Endothelial cell of umbilical vein (primary cell): ENCODE data around the gene OR9Q2. TPM values are rescaled to one million over a fixed set of nuclear protein-coding genes. Genes with fewer than 3 reads are reported as not detected.

ENCODE experiments used
- BruUV-seq: library from RNA; stranded (reverse); fragments of 400-500 nt; replicated peaks from 2 replicates; lab custom pipeline; 2021; lab: Mats Ljungman, UMichigan
- CTCF ChIA-PET: fragments of 300-600, 350-600 bp; sonication (Branson Sonifier 250); formaldehyde crosslinking; loops from one replicate; lab custom pipeline; 2021; ENCODE audit warnings: antibody characterized with exemption, inconsistent platforms; lab: Charles Lee
- POLR2A ChIA-PET: fragments of 300-600, 350-600 bp; sonication (Branson Sonifier 250); formaldehyde crosslinking; loops from one replicate; lab custom pipeline; 2021; ENCODE audit warnings: antibody characterized with exemption, inconsistent platforms; lab: Charles Lee
- DNase-seq: peaks from one replicate; pipeline ENCODE4 v3.0.0-alpha.2; 2011; ENCODE audit warnings: low read depth, low spot score
- FAIRE-seq: peaks from 2 replicates; lab custom pipeline; 2011; peaks lifted over from hg19 to GRCh38; lab: Jason Lieb, UNC
- H2AFZ ChIP-seq: 2 replicates; pipeline ENCODE4 v1.6.0; 2012; ENCODE audit warnings: low read depth, low read length, control low read depth, inconsistent platforms
- H3K27ac ChIP-seq: 2 replicates; pipeline ENCODE4 v1.5.1; 2011; ENCODE audit warnings: low read depth, mild to moderate bottlenecking, control low read depth, low read length, moderate library complexity; ENCODE audit not compliant: insufficient read depth
- H3K27me3 ChIP-seq, 2 experiments: 2 replicates each; pipeline versions ENCODE4 v1.6.0 to v1.6.1; 2011; ENCODE audit warnings: low read length in 2 of 2, mixed read lengths in 1 of 2; ENCODE audit not compliant: control insufficient read depth in 2 of 2, insufficient read depth in 2 of 2
- H3K36me3 ChIP-seq, 2 experiments: 2 replicates in 1 of 2; 3 replicates in 1 of 2; pipeline ENCODE4 v1.5.1; 2011; ENCODE audit warnings: low read length in 2 of 2, mild to moderate bottlenecking in 1 of 2, moderate library complexity in 1 of 2; ENCODE audit not compliant: control insufficient read depth in 2 of 2, insufficient read depth in 2 of 2; ENCODE audit errors: extremely low read depth in 1 of 2
- H3K4me1 ChIP-seq: 3 replicates; pipeline ENCODE4 v1.5.1; 2011; ENCODE audit warnings: mild to moderate bottlenecking, low read length; ENCODE audit not compliant: control insufficient read depth, insufficient read depth; ENCODE audit errors: extremely low read depth
- H3K4me2 ChIP-seq: 2 replicates; pipeline ENCODE4 v1.6.1; 2011; ENCODE audit warnings: low read length, control low read depth, mixed read lengths; ENCODE audit not compliant: insufficient read depth
- H3K4me3 ChIP-seq, 3 experiments: fragments of 200-600 bp in 1 of 3; sonication (generic), shearing (Covaris generic) in 1 of 3; replicated peaks in 1 of 3; 2 replicates each; pipeline ENCODE4 v1.5.1; 2011 to 2016; ENCODE audit warnings: control low read depth in 3 of 3, low read length in 3 of 3, mild to moderate bottlenecking in 2 of 3, inconsistent platforms in 1 of 3, low read depth in 1 of 3, moderate library complexity in 1 of 3; ENCODE audit not compliant: insufficient read depth in 1 of 3
- H3K79me2 ChIP-seq: 2 replicates; pipeline ENCODE4 v1.6.0; 2012; ENCODE audit warnings: low read length, inconsistent platforms; ENCODE audit not compliant: control insufficient read depth, insufficient read depth
- H3K9ac ChIP-seq: replicated peaks from 2 replicates; pipeline ENCODE3; 2011; ENCODE audit warnings: low read length, control low read depth; ENCODE audit not compliant: insufficient read depth; ENCODE audit errors: extremely low read depth
- H3K9me1 ChIP-seq: replicated peaks from 3 replicates; pipeline ENCODE4 v1.6.0; 2011; ENCODE audit warnings: mild to moderate bottlenecking, low read length; ENCODE audit not compliant: control insufficient read depth, insufficient read depth; ENCODE audit errors: extremely low read depth
- H3K9me3 ChIP-seq: replicated peaks from 2 replicates; pipeline ENCODE4 v1.5.1; 2012; ENCODE audit warnings: low read length, inconsistent platforms; ENCODE audit not compliant: control insufficient read depth, insufficient read depth
- H4K20me1 ChIP-seq: replicated peaks from 2 replicates; pipeline ENCODE3; 2011; ENCODE audit warnings: mild to moderate bottlenecking, low read length; ENCODE audit not compliant: control insufficient read depth, insufficient read depth; ENCODE audit errors: extremely low read depth
- EZH2 ChIP-seq: IDR thresholded peaks from 2 replicates; pipeline ENCODE4 v1.6.1; 2012; ENCODE audit warnings: borderline replicate concordance, low read depth, mild to moderate bottlenecking, moderate library complexity, low read length, inconsistent platforms; ENCODE audit not compliant: severe bottlenecking
- FOS ChIP-seq: IDR thresholded peaks from 2 replicates; pipeline ENCODE4 v1.6.1; 2011; ENCODE audit warnings: mild to moderate bottlenecking, low read length, moderate library complexity, borderline replicate concordance; ENCODE audit not compliant: insufficient read depth
- GATA2 ChIP-seq: IDR thresholded peaks from 2 replicates; pipeline ENCODE4 v1.7.0; 2011; ENCODE audit warnings: low read depth, mild to moderate bottlenecking, moderate library complexity, mixed read lengths, low read length; ENCODE audit not compliant: insufficient read length, insufficient read depth
- JUN ChIP-seq: IDR thresholded peaks from 2 replicates; pipeline ENCODE4 v1.6.1; 2011; ENCODE audit warnings: borderline replicate concordance, low read depth; ENCODE audit not compliant: insufficient read length, insufficient read depth
- MYC ChIP-seq: IDR thresholded peaks from one replicate; pipeline ENCODE4 v1.6.1; 2011; ENCODE audit warnings: mild to moderate bottlenecking, low read depth, low read length
- POLR2A ChIP-seq: IDR thresholded peaks from 2 replicates; pipeline ENCODE4 v1.6.1; 2012; ENCODE audit warnings: low read depth, mild to moderate bottlenecking, control low read depth, low read length
- POLR2AphosphoS5 ChIP-seq: IDR thresholded peaks from 2 replicates; pipeline ENCODE4 v1.6.1; 2012; ENCODE audit warnings: low read depth, mild to moderate bottlenecking, control low read depth, low read length, moderate library complexity; ENCODE audit not compliant: insufficient read depth
- dilution Hi-C: fragments of 300-500 bp; cut with MboI; formaldehyde crosslinking; loops from one replicate; pipeline ENCODE4 v1.15.0; 2019; ENCODE audit warnings: low sequenced_read_pairs; ENCODE audit not compliant: extremely low pct_ligation_motif_present
- intact Hi-C: fragments of 100-400 bp; cut with micrococcal nuclease; formaldehyde crosslinking; loops from one replicate; pipeline ENCODE4 v1.10.0; 2022
- polyA plus RNA-seq, 4 experiments: library from polyadenylated mRNA; depleted of rRNA in 3 of 4; stranded (reverse) in 3 of 4; unstranded in 1 of 4; fragments of >200 nt; gene quantifications; 2 replicates each; pipeline versions ENCODE4 v1.2.1 to v1.2.3, GENCODE V29; 2011 to 2012; ENCODE audit warnings: missing spikeins in 1 of 4
- total RNA-seq: library from RNA; stranded (reverse); gene quantifications from 2 replicates; pipeline ENCODE4 v1.2.3, GENCODE V29; 2021
- TF ChIP-seq, protein P1 (sequence below): IDR thresholded peaks from 2 replicates; pipeline ENCODE4 v1.6.1; 2011; ENCODE audit not compliant: insufficient read depth, insufficient read length
- TF ChIP-seq, protein P2 (sequence below), 2 donors: IDR thresholded peaks; 1 replicate in 1 of 2; 2 replicates in 1 of 2; pipeline ENCODE4 v1.5.1; 2011; ENCODE audit warnings: low read length in 2 of 2, mild to moderate bottlenecking in 2 of 2, moderate library complexity in 2 of 2, control low read depth in 1 of 2, inconsistent platforms in 1 of 2, low read depth in 1 of 2; ENCODE audit not compliant: insufficient read depth in 1 of 2; ENCODE audit errors: extremely low read depth in 1 of 2

OR9Q2 gene
- total and polyA plus RNA-seq, 2 donors (not counting 3 experiments of a cell fraction or from before 2014, with no cell fraction given): not detected

DNA sequence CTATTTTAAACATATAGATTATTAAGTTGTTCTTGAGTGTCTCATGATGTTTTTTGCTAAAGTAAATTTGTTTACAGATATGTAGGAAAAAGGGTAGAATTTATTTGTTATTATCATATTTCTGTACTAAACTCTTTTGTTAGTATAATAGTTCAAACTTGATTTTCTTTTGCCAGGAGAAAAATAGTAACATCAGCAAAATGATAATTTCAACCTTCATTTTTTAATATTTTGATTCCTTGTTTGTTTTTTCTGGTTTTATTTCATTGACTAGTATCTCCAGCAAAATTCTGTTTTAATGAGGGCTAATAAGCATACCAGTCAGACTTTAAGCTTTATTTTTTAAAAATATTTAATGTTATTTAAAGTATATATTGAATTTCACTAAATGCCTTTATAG, 27.6 kb downstream of the OR9Q2 start:
- H2AFZ ChIP-seq: no peak overlapping the region
- no peaks in the 10 kb centered on the region for H3K79me2 ChIP-seq
- H3K27me3 ChIP-seq: no peaks in the 10 kb centered on the region
- H3K4me3 ChIP-seq: no peak overlapping the region
- no peaks in the 10 kb centered on the region for H3K9me1 ChIP-seq
- DNase-seq (no peak), FAIRE-seq (peak; percentile 18)
- H3K36me3 ChIP-seq: no peaks in the 10 kb centered on the region
- no peaks in the 10 kb centered on the region for H3K4me1 ChIP-seq
- dilution Hi-C loops (no loop called here), intact Hi-C loops (no loop called here)
- H3K9ac ChIP-seq: no peak overlapping the region
- no TSS peak for BruUV-seq
- no peak overlapping the region for H3K27ac ChIP-seq
- ChIA-PET POLR2A (no interaction called here), CTCF (no interaction called here)
- TF ChIP-seq, protein P1, sequence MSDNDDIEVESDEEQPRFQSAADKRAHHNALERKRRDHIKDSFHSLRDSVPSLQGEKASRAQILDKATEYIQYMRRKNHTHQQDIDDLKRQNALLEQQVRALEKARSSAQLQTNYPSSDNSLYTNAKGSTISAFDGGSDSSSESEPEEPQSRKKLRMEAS: no peak
- TF ChIP-seq POLR2AphosphoS5 (no peak), EZH2 (no peak), MYC (no peak), FOS (no peak), JUN (no peak), GATA2 (no peak), POLR2A (no peak)
- TF ChIP-seq, protein P2, sequence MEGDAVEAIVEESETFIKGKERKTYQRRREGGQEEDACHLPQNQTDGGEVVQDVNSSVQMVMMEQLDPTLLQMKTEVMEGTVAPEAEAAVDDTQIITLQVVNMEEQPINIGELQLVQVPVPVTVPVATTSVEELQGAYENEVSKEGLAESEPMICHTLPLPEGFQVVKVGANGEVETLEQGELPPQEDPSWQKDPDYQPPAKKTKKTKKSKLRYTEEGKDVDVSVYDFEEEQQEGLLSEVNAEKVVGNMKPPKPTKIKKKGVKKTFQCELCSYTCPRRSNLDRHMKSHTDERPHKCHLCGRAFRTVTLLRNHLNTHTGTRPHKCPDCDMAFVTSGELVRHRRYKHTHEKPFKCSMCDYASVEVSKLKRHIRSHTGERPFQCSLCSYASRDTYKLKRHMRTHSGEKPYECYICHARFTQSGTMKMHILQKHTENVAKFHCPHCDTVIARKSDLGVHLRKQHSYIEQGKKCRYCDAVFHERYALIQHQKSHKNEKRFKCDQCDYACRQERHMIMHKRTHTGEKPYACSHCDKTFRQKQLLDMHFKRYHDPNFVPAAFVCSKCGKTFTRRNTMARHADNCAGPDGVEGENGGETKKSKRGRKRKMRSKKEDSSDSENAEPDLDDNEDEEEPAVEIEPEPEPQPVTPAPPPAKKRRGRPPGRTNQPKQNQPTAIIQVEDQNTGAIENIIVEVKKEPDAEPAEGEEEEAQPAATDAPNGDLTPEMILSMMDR (IDR thresholded peaks at IDR 0.05; ENCODE audit: extremely low read depth in 1 of 2, insufficient read depth in 1 of 2, low read depth in 1 of 2, low read length in 2 of 2): no peak
- H4K20me1 ChIP-seq: no peaks in the 10 kb centered on the region
- no peaks in the 10 kb centered on the region for H3K9me3 ChIP-seq
- no peak overlapping the region for H3K4me2 ChIP-seq
